Liver (tissue), 9 donors: ENCODE results near the gene FGFRL1. TPM values are rescaled to one million over a fixed set of nuclear protein-coding genes. Genes with fewer than 3 reads are reported as not detected.
"Not testable (repeated sequence)": the region's sequence is repeated elsewhere in the genome, so short reads cannot be mapped to it uniquely, and the experiment has no call there.

Experiments used
- DNase-seq: peaks from one replicate; pipeline ENCODE4 v3.0.0-alpha.2; 2017; ENCODE audit warnings: low spot score
- H3K27ac ChIP-seq, 2 donors: one replicate each; pipeline ENCODE4 v1.7.0; 2013; ENCODE audit warnings: inconsistent platforms in 2 of 2, low read length in 2 of 2, control low read depth in 1 of 2, low read depth in 1 of 2, mild to moderate bottlenecking in 1 of 2
- H3K27me3 ChIP-seq, 4 donors: one replicate each; pipeline versions ENCODE4 v1.6.1 to v1.7.0; 2013; ENCODE audit warnings: low read length in 3 of 4, inconsistent platforms in 1 of 4, mild to moderate bottlenecking in 1 of 4, moderate library complexity in 1 of 4; ENCODE audit not compliant: control insufficient read depth in 4 of 4, insufficient read depth in 4 of 4
- H3K36me3 ChIP-seq, 4 donors: one replicate each; pipeline versions ENCODE4 v1.6.1 to v1.7.0; 2013; ENCODE audit warnings: low read length in 3 of 4, mild to moderate bottlenecking in 3 of 4, low read depth in 1 of 4, moderate library complexity in 1 of 4; ENCODE audit not compliant: control insufficient read depth in 4 of 4, insufficient read depth in 3 of 4
- H3K4me1 ChIP-seq, 4 donors: one replicate each; pipeline versions ENCODE4 v1.6.1 to v1.7.0; 2013; ENCODE audit warnings: low read length in 3 of 4, mild to moderate bottlenecking in 3 of 4, moderate library complexity in 1 of 4; ENCODE audit not compliant: control insufficient read depth in 4 of 4, insufficient read depth in 4 of 4
- H3K4me3 ChIP-seq, 3 donors: one replicate each; pipeline versions ENCODE4 v1.6.1 to v1.7.0; 2013; ENCODE audit warnings: low read length in 3 of 3, control low read depth in 1 of 3, low read depth in 1 of 3, mild to moderate bottlenecking in 1 of 3
- H3K9ac ChIP-seq, 2 donors: one replicate each; pipeline ENCODE4 v1.7.0; 2013; ENCODE audit warnings: low read length in 2 of 2, mild to moderate bottlenecking in 2 of 2, moderate library complexity in 2 of 2, control low read depth in 1 of 2, low read depth in 1 of 2
- H3K9me3 ChIP-seq, 4 donors: one replicate each; pipeline versions ENCODE4 v1.6.1 to v1.7.0; 2013; ENCODE audit warnings: low read length in 3 of 4; ENCODE audit not compliant: control insufficient read depth in 4 of 4
- EGR1 ChIP-seq, 2 donors: IDR thresholded peaks; 2 replicates each; pipeline ENCODE4 v1.6.1; 2016 to 2018; ENCODE audit warnings: antibody characterized with exemption in 2 of 2, low read depth in 2 of 2
- FOXA1 ChIP-seq: IDR thresholded peaks from 2 replicates; pipeline ENCODE4 v1.6.1; 2016; ENCODE audit warnings: antibody characterized with exemption
- FOXA2 ChIP-seq: IDR thresholded peaks from 2 replicates; pipeline ENCODE4 v1.6.1; 2016; ENCODE audit warnings: antibody characterized with exemption
- GABPA ChIP-seq, 2 donors: IDR thresholded peaks in 1 of 2; conservative IDR thresholded peaks in 1 of 2; 2 replicates each; pipeline ENCODE4 v1.6.1; 2016; ENCODE audit warnings: antibody characterized with exemption in 2 of 2, mild to moderate bottlenecking in 1 of 2, moderate library complexity in 1 of 2
- HNF4A ChIP-seq, 2 donors: conservative IDR thresholded peaks; 2 replicates each; pipeline ENCODE4 v1.6.1; 2016; ENCODE audit warnings: antibody characterized with exemption in 2 of 2, mild to moderate bottlenecking in 2 of 2
- HNF4G ChIP-seq: IDR thresholded peaks from 2 replicates; pipeline ENCODE4 v1.6.1; 2016; ENCODE audit warnings: antibody characterized with exemption
- JUND ChIP-seq, 2 donors: IDR thresholded peaks; 2 replicates each; pipeline ENCODE4 v1.6.1; 2016; ENCODE audit warnings: antibody characterized with exemption in 2 of 2
- NR2F2 ChIP-seq: IDR thresholded peaks from 2 replicates; pipeline ENCODE4 v1.6.1; 2016; ENCODE audit warnings: antibody characterized with exemption
- RAD21 ChIP-seq, 2 donors: IDR thresholded peaks; 2 replicates each; pipeline ENCODE4 v1.6.1; 2016; ENCODE audit warnings: antibody characterized with exemption in 2 of 2, mild to moderate bottlenecking in 2 of 2
- REST ChIP-seq: IDR thresholded peaks from 2 replicates; pipeline ENCODE4 v1.6.1; 2016; ENCODE audit warnings: antibody characterized with exemption, mild to moderate bottlenecking
- RXRA ChIP-seq, 2 donors: IDR thresholded peaks; 2 replicates each; pipeline ENCODE4 v1.6.1; 2017 to 2018; ENCODE audit warnings: antibody characterized with exemption in 2 of 2, mild to moderate bottlenecking in 1 of 2
- SP1 ChIP-seq: IDR thresholded peaks from 2 replicates; pipeline ENCODE4 v1.6.1; 2018; ENCODE audit warnings: antibody characterized with exemption, mild to moderate bottlenecking
- TAF1 ChIP-seq: conservative IDR thresholded peaks from 2 replicates; pipeline ENCODE4 v1.6.1; 2016; ENCODE audit warnings: antibody characterized with exemption, mild to moderate bottlenecking
- YY1 ChIP-seq: IDR thresholded peaks from 2 replicates; pipeline ENCODE4 v1.6.1; 2016; ENCODE audit warnings: antibody characterized with exemption, mild to moderate bottlenecking
- WGBS: extraction: QIAGEN DNeasy Blood & Tissue Kit; methylation state at CpG from one replicate; pipeline ENCODE4 v1.1.7; 2013; 5-methylcytosine and 5-hydroxymethylcytosine counted together
- polyA plus RNA-seq, 2 donors: library from polyadenylated mRNA; stranded (reverse) in 1 of 2; unstranded in 1 of 2; fragments of 200-250 nt in 1 of 2; fragments of >200 nt in 1 of 2; fragmentation: Nextera tagmentation in 1 of 2; extraction: Ambion mirVana in 1 of 2; gene quantifications; one replicate each; pipeline versions ENCODE4 v1.2.1 to v1.2.3, GENCODE V29; 2013 to 2015
- total RNA-seq, 2 donors: library from RNA; depleted of rRNA; stranded (reverse); fragments of >200 nt; gene quantifications; one replicate each; pipeline ENCODE4 v1.2.3, GENCODE V29; 2014
- TF ChIP-seq, protein P1 (sequence below): IDR thresholded peaks from 2 replicates; pipeline ENCODE4 v1.6.1; 2016; ENCODE audit warnings: antibody characterized with exemption
- TF ChIP-seq, protein P2 (sequence below): IDR thresholded peaks from 2 replicates; pipeline ENCODE4 v1.6.1; 2016; ENCODE audit warnings: antibody characterized with exemption
- TF ChIP-seq, protein P3 (sequence below): IDR thresholded peaks from 2 replicates; pipeline ENCODE4 v1.6.1; 2016; ENCODE audit warnings: antibody characterized with exemption
- TF ChIP-seq, protein P4 (sequence below): fragments of 150-350 bp; IDR thresholded peaks from 2 replicates; pipeline ENCODE4 v1.5.1; 2017; ENCODE audit warnings: improper control_type of control experiment, low read depth, low read length; ENCODE audit not compliant: missing input control
- donor health status: healthy.
- donor health status: healthy.
- donor health status: healthy.
- donor health status: healthy.
- donor health status: healthy.

The FGFRL1 gene
- total and polyA plus RNA-seq, 4 donors, result 14.2 to 49.1 (median 22.4) TPM

- Histone ChIP-seq H3K9me3 (no peaks in the 10 kb centered on the region), H3K27ac (no peak overlapping the region), H3K4me1 (peaks cover 3 to 28% (median 21%) of the 10 kb centered on the region in 4 donors), H3K36me3 (no peaks in the 10 kb centered on the region), H3K4me3 (no peak overlapping the region), H3K27me3 (no peaks in the 10 kb centered on the region), H3K9ac (no peak overlapping the region)
- WGBS, result 62% methylated on average over 12 of the region's 12 CpGs
- DNase-seq, result no peak
- TF ChIP-seq YY1 (no peak), REST (no peak), GABPA (IDR thresholded peaks at IDR 0.05 in 1 of 2, conservative IDR thresholded peaks at IDR 0.05 in 1 of 2) (no peak), RXRA (IDR thresholded peaks at IDR 0.05) (no peak), HNF4G (no peak), SP1 (no peak), TAF1 (no peak), EGR1 (IDR thresholded peaks at IDR 0.05; ENCODE audit: low read depth in 2 of 2) (no peak), FOXA1 (no peak), HNF4A (conservative IDR thresholded peaks at IDR 0.05) (no peak), NR2F2 (no peak), RAD21 (IDR thresholded peaks at IDR 0.05) (no peak), FOXA2 (no peak), JUND (IDR thresholded peaks at IDR 0.05) (no peak)
- TF ChIP-seq, protein P1, sequence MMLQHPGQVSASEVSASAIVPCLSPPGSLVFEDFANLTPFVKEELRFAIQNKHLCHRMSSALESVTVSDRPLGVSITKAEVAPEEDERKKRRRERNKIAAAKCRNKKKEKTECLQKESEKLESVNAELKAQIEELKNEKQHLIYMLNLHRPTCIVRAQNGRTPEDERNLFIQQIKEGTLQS, result no peak
- TF ChIP-seq, protein P2, sequence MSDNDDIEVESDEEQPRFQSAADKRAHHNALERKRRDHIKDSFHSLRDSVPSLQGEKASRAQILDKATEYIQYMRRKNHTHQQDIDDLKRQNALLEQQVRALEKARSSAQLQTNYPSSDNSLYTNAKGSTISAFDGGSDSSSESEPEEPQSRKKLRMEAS, result no peak
- TF ChIP-seq, protein P3, sequence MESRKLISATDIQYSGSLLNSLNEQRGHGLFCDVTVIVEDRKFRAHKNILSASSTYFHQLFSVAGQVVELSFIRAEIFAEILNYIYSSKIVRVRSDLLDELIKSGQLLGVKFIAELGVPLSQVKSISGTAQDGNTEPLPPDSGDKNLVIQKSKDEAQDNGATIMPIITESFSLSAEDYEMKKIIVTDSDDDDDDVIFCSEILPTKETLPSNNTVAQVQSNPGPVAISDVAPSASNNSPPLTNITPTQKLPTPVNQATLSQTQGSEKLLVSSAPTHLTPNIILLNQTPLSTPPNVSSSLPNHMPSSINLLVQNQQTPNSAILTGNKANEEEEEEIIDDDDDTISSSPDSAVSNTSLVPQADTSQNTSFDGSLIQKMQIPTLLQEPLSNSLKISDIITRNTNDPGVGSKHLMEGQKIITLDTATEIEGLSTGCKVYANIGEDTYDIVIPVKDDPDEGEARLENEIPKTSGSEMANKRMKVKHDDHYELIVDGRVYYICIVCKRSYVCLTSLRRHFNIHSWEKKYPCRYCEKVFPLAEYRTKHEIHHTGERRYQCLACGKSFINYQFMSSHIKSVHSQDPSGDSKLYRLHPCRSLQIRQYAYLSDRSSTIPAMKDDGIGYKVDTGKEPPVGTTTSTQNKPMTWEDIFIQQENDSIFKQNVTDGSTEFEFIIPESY, result no peak
- TF ChIP-seq, protein P4, sequence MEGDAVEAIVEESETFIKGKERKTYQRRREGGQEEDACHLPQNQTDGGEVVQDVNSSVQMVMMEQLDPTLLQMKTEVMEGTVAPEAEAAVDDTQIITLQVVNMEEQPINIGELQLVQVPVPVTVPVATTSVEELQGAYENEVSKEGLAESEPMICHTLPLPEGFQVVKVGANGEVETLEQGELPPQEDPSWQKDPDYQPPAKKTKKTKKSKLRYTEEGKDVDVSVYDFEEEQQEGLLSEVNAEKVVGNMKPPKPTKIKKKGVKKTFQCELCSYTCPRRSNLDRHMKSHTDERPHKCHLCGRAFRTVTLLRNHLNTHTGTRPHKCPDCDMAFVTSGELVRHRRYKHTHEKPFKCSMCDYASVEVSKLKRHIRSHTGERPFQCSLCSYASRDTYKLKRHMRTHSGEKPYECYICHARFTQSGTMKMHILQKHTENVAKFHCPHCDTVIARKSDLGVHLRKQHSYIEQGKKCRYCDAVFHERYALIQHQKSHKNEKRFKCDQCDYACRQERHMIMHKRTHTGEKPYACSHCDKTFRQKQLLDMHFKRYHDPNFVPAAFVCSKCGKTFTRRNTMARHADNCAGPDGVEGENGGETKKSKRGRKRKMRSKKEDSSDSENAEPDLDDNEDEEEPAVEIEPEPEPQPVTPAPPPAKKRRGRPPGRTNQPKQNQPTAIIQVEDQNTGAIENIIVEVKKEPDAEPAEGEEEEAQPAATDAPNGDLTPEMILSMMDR, result no peak
These were observed 13.2 kb upstream of the FGFRL1 start for GRCh38 chr4:998096-998691.

GRCh38 chr4:999240-999863 is 12.1 kb upstream of the FGFRL1 start:
- not testable (repeated sequence) for H3K27ac ChIP-seq, H3K9me3 ChIP-seq, H3K27me3 ChIP-seq, DNase-seq, H3K9ac ChIP-seq, H3K36me3 ChIP-seq, H3K4me3 ChIP-seq
- peaks cover 3 to 26% (median 16%) of the 10 kb centered on the region in 4 donors for H3K4me1 ChIP-seq
- 78% methylated on average over 17 of the region's 21 CpGs for WGBS
